ENCODE results near the gene PIP5KL1. TPM values are rescaled to one million over a fixed set of nuclear protein-coding genes. Genes with fewer than 3 reads are reported as not detected.

PIP5KL1 gene
- polyA plus RNA-seq, 3 donors = 0.31 to 0.57 (median 0.39) TPM

GRCh38 chr9:127934248-127934647 lies 3.7 kb upstream of the PIP5KL1 start:
- no peak overlapping the region for H3K9ac ChIP-seq (ENCODE audit: insufficient read depth, low read length, poor library complexity, severe bottlenecking)
- no peaks in the 10 kb centered on the region for H3K9me3 ChIP-seq (replicated peaks in 1 of 2; ENCODE audit: control insufficient read depth in 1 of 2, insufficient read depth in 1 of 2, low read length in 2 of 2)
- WGBS (ENCODE audit: insufficient coverage) = 100% methylated on average over 3 of the region's 4 CpGs
- Mint-ChIP-seq H3K9me3 (peaks cover 0 to 4% (median 0%) of the 10 kb centered on the region in 7 donors), H3K4me3 (no peak overlapping the region), H3K27ac (peak overlapping the region in 3 of 7 donors; percentile 42 to 79 (median 75)), H3K4me1 (peaks cover 52% of the 10 kb centered on the region), H3K36me3 (peaks cover 18 to 36% of the 10 kb centered on the region in 2 donors), H3K27me3 (ENCODE audit: low read depth in 3 of 3) (peaks cover 23 to 30% (median 27%) of the 10 kb centered on the region in 3 donors)
- no peak overlapping the region for H3K4me2 ChIP-seq (replicated peaks; ENCODE audit: extremely low read depth, low read length, poor library complexity, severe bottlenecking)
- no peak overlapping the region for H2AFZ ChIP-seq (ENCODE audit: insufficient read depth, low read depth, low read length, poor library complexity, severe bottlenecking)
- TF ChIP-seq CTCF (IDR thresholded peaks at IDR 0.05) = no peak
- peaks cover 10 to 23% of the 10 kb centered on the region in 2 donors for H3K27me3 ChIP-seq (ENCODE audit: control insufficient read depth in 2 of 2, insufficient read depth in 2 of 2, low read length in 2 of 2)
- intact Hi-C loops (cut with micrococcal nuclease) = no loop called here
- H3K4me1 ChIP-seq (ENCODE audit: control insufficient read depth in 1 of 2, insufficient read depth in 2 of 2, low read length in 2 of 2) = peaks cover 40 to 50% of the 10 kb centered on the region in 2 donors
- H3K79me2 ChIP-seq (ENCODE audit: insufficient read depth, low read length) = peaks cover 24% of the 10 kb centered on the region
- no peak overlapping the region for H3K4me3 ChIP-seq (replicated peaks in 1 of 3; ENCODE audit: low read depth in 2 of 3, low read length in 3 of 3)
- peaks cover 2 to 9% of the 10 kb centered on the region in 2 donors for H3K36me3 ChIP-seq (replicated peaks in 1 of 2; ENCODE audit: control insufficient read depth in 1 of 2, insufficient read depth in 2 of 2, low read length in 2 of 2)
- DNase-seq = no peak
- no peak overlapping the region for H3K27ac ChIP-seq (ENCODE audit: low read depth in 1 of 2, low read length in 2 of 2)
- H4K20me1 ChIP-seq (ENCODE audit: insufficient read depth, low read length) = peaks cover 41% of the 10 kb centered on the region

GRCh38 chr9:127931092-127931881 lies 710 bp upstream of the PIP5KL1 start:
- peaks cover 20 to 34% of the 10 kb centered on the region in 2 donors for H3K36me3 Mint-ChIP-seq

More at GRCh38 chr9:127931092-127931881, 710 bp upstream of the PIP5KL1 start:
- DNase-seq = peak in 1 of 3 donors; percentile 54
- Mint-ChIP-seq H3K27me3 (ENCODE audit: low read depth in 3 of 3) (peaks cover 47 to 60% (median 56%) of the 10 kb centered on the region in 3 donors), H3K4me3 (peak overlapping the region; percentile 54 to 74), H3K4me1 (peaks cover 48% of the 10 kb centered on the region), H3K9me3 (peaks cover 0 to 7% (median 4%) of the 10 kb centered on the region in 7 donors), H3K27ac (peak overlapping the region in 3 of 7 donors; percentile 54 to 69 (median 61))
- H3K4me3 ChIP-seq (replicated peaks in 1 of 3; ENCODE audit: low read depth in 2 of 3, low read length in 3 of 3) = peak overlapping the region in 1 of 3 experiments; percentile 76
- H4K20me1 ChIP-seq (ENCODE audit: insufficient read depth, low read length) = peaks cover 35% of the 10 kb centered on the region
- no peak for TF ChIP-seq CTCF (IDR thresholded peaks at IDR 0.05)
- 55% methylated on average over 14 of the region's 18 CpGs for WGBS (ENCODE audit: insufficient coverage)
- peak overlapping the region; percentile 59 for H2AFZ ChIP-seq (ENCODE audit: insufficient read depth, low read depth, low read length, poor library complexity, severe bottlenecking)
- peaks cover 31 to 51% of the 10 kb centered on the region in 2 donors for H3K27me3 ChIP-seq (ENCODE audit: control insufficient read depth in 2 of 2, insufficient read depth in 2 of 2, low read length in 2 of 2)
- H3K36me3 ChIP-seq (replicated peaks in 1 of 2; ENCODE audit: control insufficient read depth in 1 of 2, insufficient read depth in 2 of 2, low read length in 2 of 2) = peaks cover 2 to 9% of the 10 kb centered on the region in 2 donors
- H3K4me1 ChIP-seq (ENCODE audit: control insufficient read depth in 1 of 2, insufficient read depth in 2 of 2, low read length in 2 of 2) = peaks cover 42 to 49% of the 10 kb centered on the region in 2 donors
- H3K9ac ChIP-seq (ENCODE audit: insufficient read depth, low read length, poor library complexity, severe bottlenecking) = no peak overlapping the region
- peak overlapping the region; percentile 84 for H3K4me2 ChIP-seq (replicated peaks; ENCODE audit: extremely low read depth, low read length, poor library complexity, severe bottlenecking)
- H3K79me2 ChIP-seq (ENCODE audit: insufficient read depth, low read length) = peaks cover 11% of the 10 kb centered on the region
- peaks cover 0 to 14% of the 10 kb centered on the region in 2 donors for H3K9me3 ChIP-seq (replicated peaks in 1 of 2; ENCODE audit: control insufficient read depth in 1 of 2, insufficient read depth in 1 of 2, low read length in 2 of 2)
- intact Hi-C loops (cut with micrococcal nuclease) = no loop called here
- no peak overlapping the region for H3K27ac ChIP-seq (ENCODE audit: low read depth in 1 of 2, low read length in 2 of 2)
